ENCODE results near the gene KDM3A. TPM values are rescaled to one million over a fixed set of nuclear protein-coding genes. Genes with fewer than 3 reads are reported as not detected.

The KDM3A gene
- total and polyA plus RNA-seq, 12 donors = 16.7 to 54.6 (median 33.8) TPM

DNA sequence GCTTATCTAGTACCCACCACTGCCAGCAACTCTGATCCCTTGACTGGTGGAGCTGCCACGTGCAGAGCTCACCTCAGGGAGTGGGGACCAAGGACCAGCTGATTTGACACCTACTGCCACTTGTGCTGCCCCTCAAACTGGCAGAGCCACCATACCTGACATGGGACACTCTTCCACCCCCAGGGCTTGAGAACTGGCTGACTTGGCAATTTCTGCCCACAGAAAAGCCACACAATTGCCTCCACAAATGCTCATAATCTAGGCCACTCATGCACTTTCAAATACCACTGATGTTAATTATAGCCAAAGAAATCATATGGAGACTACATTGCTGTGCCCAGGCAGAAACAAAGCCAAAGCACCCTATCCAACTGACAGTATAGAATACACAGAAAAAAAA is 11.8 kb upstream of the KDM3A start:
- TF ChIP-seq CTCF (IDR thresholded peaks at IDR 0.05) = no peak
- no peak for TF ChIP-seq POLR2A (IDR thresholded peaks at IDR 0.05)
- 60 to 83% (median 66%) methylated on average over 1 of the region's 1 CpG; no CpG with 5 or more reads in 1 of the 4 donors for WGBS, 4 donors
- H3K36me3 ChIP-seq (replicated peaks in 1 of 2) = no peaks in the 10 kb centered on the region
- no peak for DNase-seq
- H3K9me3 ChIP-seq (replicated peaks in 1 of 3) = peaks cover 0 to 6% (median 0%) of the 10 kb centered on the region in 3 donors
- H3K4me3 ChIP-seq = no peak overlapping the region
- no peak overlapping the region for H3K27ac ChIP-seq
- no peaks in the 10 kb centered on the region for H3K27me3 ChIP-seq
- H3K4me1 ChIP-seq (replicated peaks in 1 of 2) = no peaks in the 10 kb centered on the region
- intact Hi-C loops (cut with DNase I) = no loop called here

DNA sequence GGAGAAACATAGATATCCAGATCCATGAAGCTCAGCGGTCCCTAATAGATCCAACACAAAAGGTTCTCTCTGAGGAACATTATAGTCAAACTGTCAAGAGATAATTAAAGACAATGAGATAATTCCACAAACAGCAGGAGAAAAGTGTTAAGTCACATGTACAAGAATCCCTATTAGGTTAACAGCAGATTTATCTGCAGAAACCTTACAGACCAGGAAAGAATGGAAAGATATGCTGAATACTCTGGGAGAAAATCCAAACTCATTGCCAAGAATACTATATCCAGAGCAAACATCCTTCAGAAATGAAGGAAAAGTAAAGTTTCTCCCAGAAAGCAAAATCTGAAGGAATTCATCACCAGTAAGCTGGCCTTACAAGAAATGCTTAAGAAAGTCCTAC is 10.8 kb upstream of the KDM3A start:
- 93 to 97% (median 96%) methylated on average over 1 of the region's 1 CpG for WGBS, 4 donors
- H3K4me1 ChIP-seq (replicated peaks in 1 of 2) = no peaks in the 10 kb centered on the region
- no peak overlapping the region for H3K4me3 ChIP-seq
- no peak for TF ChIP-seq CTCF (IDR thresholded peaks at IDR 0.05)
- no peak for TF ChIP-seq POLR2A (IDR thresholded peaks at IDR 0.05)
- H3K9me3 ChIP-seq (replicated peaks in 1 of 3) = peaks cover 0 to 6% (median 0%) of the 10 kb centered on the region in 3 donors
- no peak for DNase-seq
- no peaks in the 10 kb centered on the region for H3K36me3 ChIP-seq (replicated peaks in 1 of 2)
- intact Hi-C loops (cut with DNase I) = no loop called here
- H3K27ac ChIP-seq = no peak overlapping the region
- H3K27me3 ChIP-seq = no peaks in the 10 kb centered on the region

- intact Hi-C loops (cut with DNase I) = no loop called here
- DNase-seq = no peak
- 45 to 81% (median 70%) methylated on average over 1 of the region's 1 CpG for WGBS, 4 donors
- Histone ChIP-seq H3K4me1 (replicated peaks in 1 of 2) (no peaks in the 10 kb centered on the region), H3K27ac (no peak overlapping the region), H3K9me3 (replicated peaks in 1 of 3) (peaks cover 0 to 6% (median 0%) of the 10 kb centered on the region in 3 donors), H3K36me3 (replicated peaks in 1 of 2) (no peaks in the 10 kb centered on the region), H3K4me3 (no peak overlapping the region), H3K27me3 (no peaks in the 10 kb centered on the region)
- TF ChIP-seq POLR2A (IDR thresholded peaks at IDR 0.05) = no peak
- TF ChIP-seq CTCF (IDR thresholded peaks at IDR 0.05) = no peak
Measured at GRCh38 chr2:86433137-86433536, 8.0 kb upstream of the KDM3A start.

- Histone ChIP-seq H3K36me3 (replicated peaks in 1 of 2) (no peaks in the 10 kb centered on the region), H3K4me3 (no peak overlapping the region), H3K4me1 (replicated peaks in 1 of 2) (no peaks in the 10 kb centered on the region), H3K27me3 (no peaks in the 10 kb centered on the region), H3K9me3 (replicated peaks in 1 of 3) (peaks cover under 1 to 11% (median 4%) of the 10 kb centered on the region in 3 donors), H3K27ac (no peak overlapping the region)
- DNase-seq = no peak
- intact Hi-C loops (cut with DNase I) = no loop called here
- no peak for TF ChIP-seq POLR2A (IDR thresholded peaks at IDR 0.05)
- TF ChIP-seq CTCF (IDR thresholded peaks at IDR 0.05) = no peak
Measured at GRCh38 chr2:86434290-86434689, 6.9 kb upstream of the KDM3A start.
